ENCODE measurements around the gene ESPN. TPM values are rescaled to one million over a fixed set of nuclear protein-coding genes. Genes with fewer than 3 reads are reported as not detected.

Gene ESPN
- total and polyA plus RNA-seq, 2 of the 4 experiments (the other 2 are of a cell fraction): under 0.01 to 0.02 TPM

DNA sequence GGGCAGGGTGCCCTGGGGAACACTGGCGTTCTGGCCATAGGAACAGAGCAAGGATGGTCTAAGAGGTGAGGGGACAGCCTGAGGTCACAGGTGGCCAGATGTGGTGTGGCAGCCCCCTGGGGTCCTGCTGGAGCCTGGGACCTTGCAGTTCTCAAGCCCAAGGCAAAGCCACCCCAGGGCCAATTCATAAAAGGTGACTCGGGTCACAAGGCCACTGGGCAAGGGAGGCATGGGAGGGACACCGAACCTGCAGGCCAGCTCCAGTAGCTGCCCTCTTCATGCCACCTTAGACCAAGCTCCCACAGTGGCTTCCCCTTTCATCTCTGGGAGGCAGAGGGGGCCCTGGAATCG is 22.1 kb downstream of the ESPN start:
- Histone ChIP-seq H3K27me3 (ENCODE audit: control insufficient read depth, insufficient read depth, low read length) (peaks cover 67% of the 10 kb centered on the region), H3K4ac (ENCODE audit: low read depth, low read length) (no peak overlapping the region), H3K27ac (ENCODE audit: insufficient read depth, low read length) (no peak overlapping the region), H4K20me1 (ENCODE audit: insufficient read depth, low read length) (no peaks in the 10 kb centered on the region), H3K18ac (ENCODE audit: low read depth, low read length) (no peak overlapping the region), H2BK15ac (ENCODE audit: low read depth, low read length) (no peak overlapping the region), H3K4me3 (ENCODE audit: insufficient read depth, low read depth, low read length) (no peak overlapping the region), H4K5ac (ENCODE audit: low read depth, low read length) (no peak overlapping the region), H3K36me3 (ENCODE audit: control insufficient read depth, insufficient read depth, low read length) (no peaks in the 10 kb centered on the region), H3K9me1 (ENCODE audit: insufficient read depth, low read length) (no peaks in the 10 kb centered on the region; the same call in 1 of the 2 replicates), H3K23ac (ENCODE audit: low read depth, low read length) (no peak overlapping the region), H3K9me3 (ENCODE audit: control insufficient read depth, insufficient read depth, low read length) (no peaks in the 10 kb centered on the region), H3K56ac (ENCODE audit: extremely low read depth, insufficient read depth, low read length) (no peak overlapping the region), H2BK120ac (ENCODE audit: low read depth, low read length) (no peak overlapping the region), H3K79me1 (ENCODE audit: low read depth in 1 of 2, low read length in 2 of 2) (no peaks in the 10 kb centered on the region), H2BK20ac (ENCODE audit: low read depth, low read length) (no peak overlapping the region), H2AK9ac (replicated peaks; ENCODE audit: low read depth, low read length, poor library complexity) (no peak overlapping the region), H4K91ac (ENCODE audit: insufficient read depth, low read depth, low read length) (no peak overlapping the region), H4K8ac (ENCODE audit: low read depth in 2 of 2, low read length in 2 of 2) (no peak overlapping the region), H3K4me2 (ENCODE audit: low read depth, low read length) (no peak overlapping the region), H2AFZ (replicated peaks; ENCODE audit: low read length, poor library complexity) (no peak overlapping the region), H3K14ac (replicated peaks; ENCODE audit: low read depth, low read length) (no peak overlapping the region), H2BK5ac (ENCODE audit: low read depth, low read length, poor library complexity, severe bottlenecking) (no peak overlapping the region), H3K9ac (ENCODE audit: low read depth, low read length) (no peak overlapping the region), H2AK5ac (ENCODE audit: low read depth, low read length) (no peak overlapping the region), H3K4me1 (ENCODE audit: control insufficient read depth, insufficient read depth, low read length) (no peaks in the 10 kb centered on the region)
- WGBS, 2 experiments (ENCODE audit: extremely low coverage in 2 of 2, insufficient read length in 1 of 2): 30% methylated on average over 2 of the region's 4 CpGs; no CpG with 5 or more reads in 1 of the 2 experiments
- no peak for ATAC-seq (ENCODE audit: low read depth)
- no peak for DNase-seq
- no TSS peak for BruUV-seq (replicated peaks)
- in situ Hi-C loops (cut with MboI; ENCODE audit: low sequenced_read_pairs): no loop called here
- dilution Hi-C loops (cut with HindIII; ENCODE audit: low sequenced_read_pairs, unreplicated experiment): no loop called here
- intact Hi-C loops (cut with micrococcal nuclease): no loop called here
- POLR2A ChIA-PET (ENCODE audit: unreplicated experiment): no interaction called here
- TF ChIP-seq, protein P1, sequence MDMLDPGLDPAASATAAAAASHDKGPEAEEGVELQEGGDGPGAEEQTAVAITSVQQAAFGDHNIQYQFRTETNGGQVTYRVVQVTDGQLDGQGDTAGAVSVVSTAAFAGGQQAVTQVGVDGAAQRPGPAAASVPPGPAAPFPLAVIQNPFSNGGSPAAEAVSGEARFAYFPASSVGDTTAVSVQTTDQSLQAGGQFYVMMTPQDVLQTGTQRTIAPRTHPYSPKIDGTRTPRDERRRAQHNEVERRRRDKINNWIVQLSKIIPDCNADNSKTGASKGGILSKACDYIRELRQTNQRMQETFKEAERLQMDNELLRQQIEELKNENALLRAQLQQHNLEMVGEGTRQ (IDR thresholded peaks at IDR 0.05; ENCODE audit: low read depth, low read length): no peak
- TF ChIP-seq SMC3 (IDR thresholded peaks at IDR 0.05; ENCODE audit: low read depth, low read length): no peak
- TF ChIP-seq, protein P2, sequence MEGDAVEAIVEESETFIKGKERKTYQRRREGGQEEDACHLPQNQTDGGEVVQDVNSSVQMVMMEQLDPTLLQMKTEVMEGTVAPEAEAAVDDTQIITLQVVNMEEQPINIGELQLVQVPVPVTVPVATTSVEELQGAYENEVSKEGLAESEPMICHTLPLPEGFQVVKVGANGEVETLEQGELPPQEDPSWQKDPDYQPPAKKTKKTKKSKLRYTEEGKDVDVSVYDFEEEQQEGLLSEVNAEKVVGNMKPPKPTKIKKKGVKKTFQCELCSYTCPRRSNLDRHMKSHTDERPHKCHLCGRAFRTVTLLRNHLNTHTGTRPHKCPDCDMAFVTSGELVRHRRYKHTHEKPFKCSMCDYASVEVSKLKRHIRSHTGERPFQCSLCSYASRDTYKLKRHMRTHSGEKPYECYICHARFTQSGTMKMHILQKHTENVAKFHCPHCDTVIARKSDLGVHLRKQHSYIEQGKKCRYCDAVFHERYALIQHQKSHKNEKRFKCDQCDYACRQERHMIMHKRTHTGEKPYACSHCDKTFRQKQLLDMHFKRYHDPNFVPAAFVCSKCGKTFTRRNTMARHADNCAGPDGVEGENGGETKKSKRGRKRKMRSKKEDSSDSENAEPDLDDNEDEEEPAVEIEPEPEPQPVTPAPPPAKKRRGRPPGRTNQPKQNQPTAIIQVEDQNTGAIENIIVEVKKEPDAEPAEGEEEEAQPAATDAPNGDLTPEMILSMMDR (conservative IDR thresholded peaks at IDR 0.05; ENCODE audit: low read depth, low read length): no peak
- TF ChIP-seq BHLHE40 (IDR thresholded peaks at IDR 0.05; ENCODE audit: low read depth, low read length): no peak
- TF ChIP-seq CEBPB (IDR thresholded peaks at IDR 0.05; ENCODE audit: low read depth, low read length): no peak
- no peak for TF ChIP-seq POLR2A (IDR thresholded peaks at IDR 0.05; ENCODE audit: low read depth, low read length)
- no peak for TF ChIP-seq MAFK (IDR thresholded peaks at IDR 0.05; ENCODE audit: low read depth, low read length)
- TF ChIP-seq FOS (IDR thresholded peaks at IDR 0.05; ENCODE audit: low read depth, low read length): no peak
- no peak for TF ChIP-seq NFE2L2 (IDR thresholded peaks at IDR 0.05; ENCODE audit: low read depth, low read length)
- TF ChIP-seq RCOR1 (IDR thresholded peaks at IDR 0.05; ENCODE audit: insufficient replicate concordance, low read length): no peak
- no peak for TF ChIP-seq RFX5 (IDR thresholded peaks at IDR 0.05; ENCODE audit: low read depth, low read length)
- TF ChIP-seq, protein P3, sequence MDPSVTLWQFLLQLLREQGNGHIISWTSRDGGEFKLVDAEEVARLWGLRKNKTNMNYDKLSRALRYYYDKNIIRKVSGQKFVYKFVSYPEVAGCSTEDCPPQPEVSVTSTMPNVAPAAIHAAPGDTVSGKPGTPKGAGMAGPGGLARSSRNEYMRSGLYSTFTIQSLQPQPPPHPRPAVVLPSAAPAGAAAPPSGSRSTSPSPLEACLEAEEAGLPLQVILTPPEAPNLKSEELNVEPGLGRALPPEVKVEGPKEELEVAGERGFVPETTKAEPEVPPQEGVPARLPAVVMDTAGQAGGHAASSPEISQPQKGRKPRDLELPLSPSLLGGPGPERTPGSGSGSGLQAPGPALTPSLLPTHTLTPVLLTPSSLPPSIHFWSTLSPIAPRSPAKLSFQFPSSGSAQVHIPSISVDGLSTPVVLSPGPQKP (IDR thresholded peaks at IDR 0.05; ENCODE audit: borderline replicate concordance, low read depth, low read length): no peak
- TF ChIP-seq MXI1 (IDR thresholded peaks at IDR 0.05; ENCODE audit: borderline replicate concordance, low read depth, low read length): no peak
- no peak for TF ChIP-seq RAD21 (IDR thresholded peaks at IDR 0.05; ENCODE audit: low read length)
- no peak for TF ChIP-seq CHD1 (IDR thresholded peaks at IDR 0.05; ENCODE audit: low read depth, low read length)
- TF ChIP-seq MAZ (IDR thresholded peaks at IDR 0.05; ENCODE audit: borderline replicate concordance, low read depth, low read length): no peak
- CTCF ChIA-PET: no interaction called here
